GM19468 (cell line): ENCODE results near the gene CST3.
"Not testable (repeated sequence)": the region's sequence is repeated elsewhere in the genome, so short reads cannot be mapped to it uniquely, and the experiment has no call there.

Source experiments
- ATAC-seq: cut with Tn5 transposase; IDR thresholded peaks from one replicate; pipeline ENCODE4 v1.9.1; 2021; ENCODE audit warnings: mild to moderate bottlenecking, moderate library complexity, moderate number of reproducible peaks; ENCODE audit not compliant: unreplicated experiment; ENCODE audit errors: extremely low read depth

Gene CST3, protein sequence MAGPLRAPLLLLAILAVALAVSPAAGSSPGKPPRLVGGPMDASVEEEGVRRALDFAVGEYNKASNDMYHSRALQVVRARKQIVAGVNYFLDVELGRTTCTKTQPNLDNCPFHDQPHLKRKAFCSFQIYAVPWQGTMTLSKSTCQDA

DNA sequence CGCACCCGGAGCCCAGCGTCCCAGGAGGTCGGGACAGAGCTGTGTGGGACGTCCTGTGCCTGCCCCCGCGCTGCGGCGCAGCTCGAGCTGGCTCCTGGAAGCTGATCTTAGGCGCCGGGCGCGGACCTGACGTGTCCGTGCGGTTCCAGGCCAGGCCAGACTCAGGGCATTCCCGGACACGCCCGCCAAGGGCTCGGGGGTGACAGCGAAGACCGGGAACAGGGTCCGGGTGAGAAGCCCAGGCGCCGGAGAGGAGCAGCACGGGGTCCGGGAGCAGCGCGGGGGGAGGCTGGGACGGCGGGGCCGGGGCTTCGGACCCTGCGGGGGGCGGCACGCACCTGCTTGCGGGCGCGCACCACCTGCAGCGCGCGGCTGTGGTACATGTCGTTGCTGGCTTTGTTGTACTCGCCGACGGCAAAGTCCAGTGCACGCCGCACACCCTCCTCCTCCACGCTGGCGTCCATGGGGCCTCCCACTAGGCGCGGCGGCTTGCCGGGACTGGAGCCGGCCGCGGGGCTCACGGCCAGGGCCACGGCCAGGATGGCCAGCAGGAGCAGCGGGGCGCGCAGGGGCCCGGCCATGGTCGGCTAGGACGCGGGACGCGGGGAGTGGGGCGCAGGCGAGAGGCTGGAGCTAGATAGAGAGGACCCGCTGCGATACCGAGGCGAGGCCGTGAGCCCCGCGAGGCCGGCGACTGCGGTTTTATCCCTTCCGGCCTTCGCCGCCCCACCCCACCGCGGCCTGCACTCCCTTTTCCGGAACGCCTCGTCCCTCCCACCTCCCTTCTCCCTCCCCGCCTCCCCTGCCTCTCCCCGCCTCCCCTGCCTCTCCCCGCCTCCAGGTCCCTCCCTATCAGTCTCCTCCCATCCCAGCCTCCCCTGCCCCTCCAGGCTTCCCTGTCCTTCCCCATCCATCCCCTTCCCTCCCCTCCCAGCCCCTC lies at the start of gene CST3:
Gene CST3, minus strand, starts transcription at position 674 of the 940 bp plus-strand sequence. Its CDS starts 93 bp downstream, at position 581.
- peak; percentile 31 for ATAC-seq

DNA sequence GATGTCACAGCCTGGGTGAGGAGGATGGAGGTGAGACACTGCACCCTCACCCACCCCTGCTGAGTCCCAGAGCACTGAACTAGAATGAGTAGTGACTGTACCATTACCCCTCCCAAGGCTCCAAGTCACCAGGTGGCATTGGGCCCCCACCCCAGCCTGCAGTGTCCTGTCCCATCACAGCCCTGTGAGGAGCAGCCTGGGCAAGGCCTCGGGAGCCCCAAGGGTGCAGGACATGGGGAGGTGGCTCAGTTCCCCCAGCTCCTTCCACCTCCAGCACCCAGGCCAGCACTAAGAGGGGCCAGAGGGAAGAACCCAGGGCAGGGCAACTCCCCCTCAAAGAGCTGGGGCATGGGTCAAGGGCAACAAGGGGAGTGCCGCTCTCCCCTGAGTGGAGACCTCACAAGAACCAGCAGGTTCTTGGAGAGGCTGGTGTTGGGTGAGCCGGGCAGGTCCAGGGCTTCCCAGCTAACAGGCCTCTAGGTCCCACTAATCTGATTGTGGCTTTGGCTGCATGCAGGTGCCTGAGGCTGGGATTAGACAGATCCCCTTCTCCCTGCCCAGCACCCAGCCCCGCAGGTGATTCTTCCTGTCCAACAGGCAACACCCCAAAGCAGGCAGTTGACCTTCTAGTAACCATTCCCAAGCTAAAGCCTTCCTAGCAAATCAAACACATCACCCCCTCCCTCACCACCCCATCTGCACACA lies 48.4 kb upstream of the CST3 start:
- no peak for ATAC-seq

DNA sequence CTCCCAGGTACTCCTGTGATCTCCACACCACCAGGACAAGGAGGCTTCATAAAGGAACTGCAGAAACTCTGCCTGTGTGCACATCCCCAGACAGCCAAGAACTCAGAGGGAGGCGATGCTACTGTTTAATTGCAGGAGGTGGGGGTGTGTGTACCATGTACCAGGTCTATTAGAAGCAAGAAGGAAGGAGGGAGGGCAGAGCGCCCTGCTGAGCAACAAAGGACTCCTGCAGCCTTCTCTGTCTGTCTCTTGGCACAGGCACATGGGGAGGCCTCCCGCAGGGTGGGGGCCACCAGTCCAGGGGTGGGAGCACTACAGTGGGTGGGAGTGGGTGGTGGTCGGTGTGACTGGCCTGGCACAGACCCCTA lies 47.8 kb upstream of the CST3 start:
- not testable (repeated sequence) for ATAC-seq

DNA sequence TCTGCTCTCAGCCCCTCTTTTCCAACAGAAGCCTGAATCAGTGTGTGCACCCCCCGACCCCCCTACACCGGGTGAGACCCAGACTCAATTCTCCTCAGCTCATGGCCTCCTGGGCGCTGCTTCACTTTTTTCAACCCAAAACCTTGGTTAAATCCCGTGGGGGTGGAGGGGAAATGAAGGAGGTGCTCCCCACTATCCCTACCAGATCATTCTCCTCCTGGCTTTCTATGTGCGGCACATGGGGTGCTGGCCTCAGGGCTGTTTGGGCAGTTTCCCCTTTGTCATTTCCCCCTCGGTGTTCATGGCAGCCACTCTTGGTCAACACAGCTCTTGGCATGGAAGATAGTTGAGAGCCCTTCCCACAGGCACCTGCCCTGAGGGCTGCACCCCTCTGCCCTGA lies 46.5 kb upstream of the CST3 start:
- ATAC-seq, result no peak

DNA sequence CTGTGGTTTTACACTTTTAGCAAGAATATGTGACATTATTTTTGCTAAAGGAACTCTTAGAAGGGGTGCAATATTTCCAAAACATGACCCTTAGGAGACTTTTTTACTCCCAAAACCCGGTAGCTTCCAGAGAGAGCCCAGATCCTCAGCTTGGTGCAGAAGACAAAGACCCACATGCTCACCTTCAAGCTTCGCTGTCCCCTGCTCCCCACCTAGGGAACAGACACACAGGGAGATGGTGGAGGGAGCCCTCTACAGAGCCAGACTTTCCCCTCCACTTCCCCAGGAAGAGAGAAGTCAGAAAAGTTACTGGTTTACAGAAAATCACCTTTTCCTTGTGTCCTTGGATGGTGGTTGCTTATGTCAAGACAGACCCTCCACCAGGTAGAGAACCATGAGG lies 46.1 kb upstream of the CST3 start:
- no peak for ATAC-seq

DNA sequence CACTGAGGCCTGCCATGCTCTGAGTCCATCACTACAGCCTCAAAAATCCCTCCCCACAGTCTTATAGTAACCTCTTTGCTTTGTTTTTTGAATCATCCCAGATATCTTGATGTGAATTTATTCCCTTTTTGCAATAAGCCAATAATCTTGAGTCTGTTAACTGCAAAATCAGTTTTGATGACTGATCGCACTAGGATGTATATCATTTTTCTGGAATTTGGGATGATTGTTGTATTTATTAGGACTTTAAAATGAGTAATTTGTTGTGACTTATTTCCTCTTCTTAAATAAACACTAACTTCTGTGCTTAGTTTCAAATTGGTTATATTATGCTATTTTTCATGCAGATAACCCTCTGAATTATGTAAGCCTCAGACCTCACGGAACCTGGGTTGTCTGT lies 45.5 kb upstream of the CST3 start:
- no peak for ATAC-seq

DNA sequence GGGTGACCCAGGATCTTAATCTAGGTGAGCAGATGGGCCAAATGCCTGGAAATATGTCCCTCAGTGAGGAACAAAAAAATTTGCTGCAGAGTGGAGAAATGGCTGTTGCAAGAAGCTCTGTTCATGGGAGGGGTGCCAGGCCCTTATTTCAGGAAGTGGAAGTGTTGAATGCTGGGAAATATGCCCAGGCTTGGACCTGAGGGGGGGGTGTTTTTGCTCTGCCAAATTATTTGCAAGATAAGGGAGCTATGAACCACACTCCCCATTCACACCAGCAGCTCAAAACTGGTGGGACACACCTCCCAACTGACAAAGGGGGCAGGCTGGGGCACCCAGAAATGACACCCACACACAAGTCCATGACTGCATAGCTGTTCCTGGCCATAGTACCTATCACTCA lies 42.4 kb upstream of the CST3 start:
- ATAC-seq, result no peak

DNA sequence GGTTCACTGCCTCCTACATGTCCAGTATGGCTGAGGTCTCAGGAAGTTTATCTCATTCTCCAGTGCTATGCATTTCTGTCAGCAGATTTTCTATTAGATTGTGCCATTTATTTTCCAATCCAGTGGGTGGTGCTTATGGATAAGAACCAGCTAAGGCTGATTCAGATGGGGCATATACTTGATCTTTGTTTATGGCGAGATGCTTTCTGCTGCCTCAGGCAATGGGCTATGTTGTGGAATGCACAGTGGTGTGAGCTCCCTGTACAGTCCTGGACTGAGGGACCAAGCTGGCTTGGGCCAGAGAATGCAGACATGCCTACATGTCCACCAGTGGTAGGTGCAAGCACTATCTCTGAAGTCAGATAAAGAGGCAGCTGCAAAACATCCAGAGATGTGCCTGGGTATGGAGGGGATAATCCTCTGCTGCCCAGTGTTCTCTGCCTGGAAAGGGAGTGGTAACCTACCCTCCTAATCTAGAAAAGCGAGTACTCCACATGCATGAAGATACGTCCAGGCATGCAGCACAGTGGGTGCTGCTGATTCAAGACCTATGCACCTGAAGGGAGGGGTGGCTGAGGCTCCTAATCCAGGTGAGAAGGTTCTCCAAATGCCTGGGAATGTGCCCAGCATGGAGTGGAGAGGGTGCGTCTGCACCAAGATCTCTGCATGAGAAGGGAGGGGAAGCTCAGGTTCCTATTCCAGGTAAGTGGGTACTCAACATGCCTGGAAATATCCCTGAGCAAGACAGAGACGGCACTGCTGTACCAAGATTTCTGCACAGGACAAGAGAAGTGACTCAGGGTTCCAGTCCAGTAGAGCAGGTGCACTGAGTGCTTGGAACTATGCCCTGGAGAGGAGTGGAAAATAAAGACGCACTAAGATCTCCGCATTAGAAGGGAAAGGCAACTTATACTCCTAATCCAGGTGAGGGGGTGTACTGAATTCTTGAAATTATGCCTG lies 41.7 kb upstream of the CST3 start:
- no peak for ATAC-seq

DNA sequence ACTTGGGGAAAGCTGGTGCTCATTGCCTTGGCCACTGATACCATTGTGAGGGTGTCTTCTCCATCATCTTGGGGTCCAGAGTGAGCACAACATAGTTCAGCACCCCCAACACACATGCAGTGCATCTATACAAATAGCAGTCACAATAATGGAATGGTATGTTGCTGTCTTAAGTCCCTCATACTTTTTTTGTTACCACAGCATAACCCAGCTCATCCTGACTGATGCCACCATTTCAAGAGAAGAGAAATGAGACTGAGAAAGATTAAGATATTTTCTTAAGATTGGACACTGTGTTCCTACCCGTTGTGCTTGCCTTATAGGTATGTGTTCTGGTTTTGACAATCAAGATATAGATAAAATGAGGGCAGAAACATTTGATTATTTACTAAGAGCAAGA lies 35.5 kb upstream of the CST3 start:
- ATAC-seq, result no peak

DNA sequence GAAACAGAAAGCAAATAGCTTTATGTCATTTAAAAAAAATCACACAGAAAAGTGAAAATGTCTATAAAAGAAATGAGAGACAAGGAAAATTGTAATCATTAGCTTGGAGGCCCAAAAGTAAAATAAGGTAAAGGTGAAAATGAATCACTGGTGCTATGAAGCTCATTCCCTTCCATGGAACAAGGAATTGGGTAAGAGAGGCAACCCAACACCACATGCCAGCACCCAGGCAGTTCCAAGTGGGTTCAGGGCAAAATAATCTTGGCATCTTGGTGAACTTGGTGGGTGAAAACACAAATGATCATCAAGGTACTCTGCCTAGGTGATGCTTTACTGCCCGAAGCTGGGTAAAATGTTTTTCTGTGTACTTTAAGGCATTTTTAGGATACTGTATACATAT lies 34.4 kb upstream of the CST3 start:
- ATAC-seq, result no peak

DNA sequence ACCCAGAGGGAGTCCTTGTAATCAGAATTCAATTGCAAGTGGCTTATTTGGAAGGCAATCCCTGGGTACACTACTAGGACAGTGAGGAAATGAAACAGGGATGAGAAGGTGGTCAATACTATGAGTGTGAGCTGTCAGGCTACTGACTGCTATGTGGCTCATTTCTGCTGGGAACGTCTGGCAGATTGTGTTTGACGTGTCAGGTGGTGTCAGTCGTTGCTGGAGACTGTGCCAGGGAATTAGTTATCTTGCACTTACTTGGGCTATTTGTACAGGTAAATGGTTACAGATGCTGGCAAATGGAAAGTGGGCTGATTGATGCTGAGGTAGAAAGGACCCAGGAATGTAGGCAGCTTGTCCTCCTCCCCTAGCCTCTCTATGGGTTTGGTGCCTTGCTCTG lies 33.7 kb upstream of the CST3 start:
- no peak for ATAC-seq

DNA sequence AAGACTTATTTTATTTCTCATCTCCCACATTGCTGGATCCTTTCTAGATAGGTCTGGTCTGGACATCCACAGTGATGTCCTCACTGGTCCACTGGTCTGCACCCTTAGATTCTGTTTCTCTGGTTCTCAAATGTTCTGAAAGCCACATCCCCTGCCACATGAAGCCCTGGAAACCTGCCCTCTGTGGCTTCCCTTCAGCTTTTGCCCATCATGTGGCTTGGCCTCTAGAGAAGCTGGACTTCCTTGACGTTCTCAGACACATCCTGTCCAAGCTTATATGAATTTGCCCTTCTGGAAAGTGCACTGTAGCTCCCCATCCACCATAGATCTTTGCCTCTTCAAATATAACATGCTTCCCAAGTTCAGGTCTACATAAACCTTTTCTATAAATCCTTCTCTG lies 32.6 kb upstream of the CST3 start:
- no peak for ATAC-seq

DNA sequence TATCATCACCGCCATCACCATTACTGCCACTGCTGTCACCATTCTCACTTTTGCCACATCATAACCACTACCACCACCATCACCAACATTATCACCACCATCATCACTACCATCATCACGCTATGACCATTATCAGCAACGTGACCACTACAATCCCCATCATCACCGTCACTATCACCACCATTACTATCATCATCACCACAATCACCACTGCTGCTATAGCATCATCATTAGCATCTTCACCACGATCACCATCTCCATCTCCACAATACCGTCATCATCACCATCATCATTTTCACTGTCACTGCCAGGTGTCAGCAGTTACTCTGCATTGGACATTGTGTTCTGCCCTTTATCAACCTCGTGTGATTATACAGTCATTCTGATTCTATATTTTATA lies 32.1 kb upstream of the CST3 start:
- no peak for ATAC-seq

DNA sequence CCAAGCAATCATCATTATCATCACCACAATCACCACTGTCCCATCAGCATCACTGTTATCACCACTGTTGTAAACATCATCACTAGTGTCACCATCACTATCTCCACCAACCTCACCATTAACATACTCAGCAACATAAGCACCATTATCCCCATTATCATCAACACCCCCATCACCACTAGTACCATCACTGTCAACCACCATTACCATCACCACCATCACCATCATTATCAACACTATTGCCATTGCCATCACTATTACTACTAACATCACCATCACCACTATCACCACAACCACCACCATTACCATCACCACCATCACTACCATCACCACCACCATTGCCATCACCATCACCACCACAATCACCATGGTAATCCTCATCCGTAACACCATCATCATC lies 31.6 kb upstream of the CST3 start:
- ATAC-seq, result no peak

DNA sequence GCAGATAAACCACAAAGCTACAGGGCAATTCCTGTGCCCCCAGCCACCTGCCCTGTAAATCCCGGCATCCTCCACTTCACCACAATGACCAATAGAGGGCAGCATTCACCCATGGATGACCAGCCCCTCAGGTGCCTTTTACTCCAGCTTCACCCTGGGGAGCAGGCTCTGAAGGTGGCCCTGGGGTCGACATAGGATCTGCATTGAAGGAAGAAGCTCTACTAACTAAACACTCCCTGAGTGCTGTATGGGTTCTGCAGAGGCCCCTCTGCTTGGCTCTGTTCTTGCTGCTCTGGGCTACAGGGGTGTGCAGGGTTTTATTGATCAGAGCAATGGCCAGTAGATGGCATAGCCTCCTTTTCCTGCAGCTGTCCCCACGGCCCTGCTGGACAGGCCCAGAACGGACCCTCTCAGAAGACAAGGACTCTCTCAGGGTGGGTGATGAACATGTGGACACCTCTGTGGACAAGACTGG lies 30.8 kb upstream of the CST3 start:
- peak; percentile 19 for ATAC-seq

DNA sequence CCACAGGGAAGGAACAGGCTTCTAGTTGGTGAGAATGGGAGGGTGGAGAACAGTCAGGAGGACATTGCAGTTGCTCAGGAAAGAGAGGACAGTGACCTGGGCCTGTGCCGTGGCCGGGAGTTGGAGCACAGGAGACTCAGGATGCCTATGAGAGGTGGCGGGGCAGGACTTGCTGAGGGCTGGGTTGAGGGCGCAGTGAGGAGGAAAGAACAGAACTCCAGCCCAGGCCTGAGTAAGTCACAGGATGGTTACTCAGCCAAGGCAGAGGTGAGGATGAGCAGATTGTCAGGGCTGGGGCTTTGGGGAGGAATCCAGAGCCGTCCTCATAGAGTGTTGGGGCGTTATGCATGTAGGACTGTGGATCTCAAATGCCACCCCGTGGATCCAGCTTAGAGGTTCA lies 29.9 kb upstream of the CST3 start:
- ATAC-seq, result no peak

DNA sequence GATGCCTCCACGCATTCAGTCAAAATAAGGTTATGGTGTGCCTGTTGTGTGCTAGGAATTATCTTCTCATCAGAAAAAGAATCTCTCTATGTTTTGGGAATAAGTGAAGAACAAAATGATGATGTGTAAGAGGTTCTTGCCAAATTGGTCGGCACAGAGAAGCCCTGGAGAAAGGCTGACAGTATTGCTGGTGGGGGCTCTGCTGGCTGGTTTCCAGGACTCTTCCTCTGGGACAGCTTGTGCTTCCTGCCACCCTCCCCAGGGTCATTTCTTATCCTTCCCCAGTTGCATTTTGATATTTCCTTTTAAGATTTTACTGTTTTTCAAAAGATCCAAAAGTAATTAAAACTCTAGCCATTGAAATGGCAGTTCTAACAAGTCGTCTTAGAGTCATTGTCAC lies 28.9 kb upstream of the CST3 start:
- no peak for ATAC-seq

DNA sequence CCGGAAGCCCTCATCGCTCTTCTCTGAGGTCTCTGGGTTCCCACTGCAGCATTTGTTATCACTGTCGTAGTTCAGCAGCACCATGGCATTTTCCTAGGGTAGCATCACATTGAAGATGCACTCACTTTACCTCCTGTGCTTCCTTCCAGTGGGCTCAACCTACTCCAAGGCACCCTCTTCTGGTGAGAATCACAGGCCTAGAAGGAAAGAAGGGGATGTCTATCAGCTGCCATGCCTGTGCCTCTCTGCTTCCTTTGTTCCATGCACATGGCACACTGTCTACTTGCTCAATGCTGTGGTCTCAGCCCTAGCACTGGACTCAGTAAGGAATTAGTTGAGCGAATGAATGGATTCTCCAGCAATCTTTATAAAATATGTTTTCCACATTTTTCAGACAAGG lies 28.4 kb upstream of the CST3 start:
- no peak for ATAC-seq

DNA sequence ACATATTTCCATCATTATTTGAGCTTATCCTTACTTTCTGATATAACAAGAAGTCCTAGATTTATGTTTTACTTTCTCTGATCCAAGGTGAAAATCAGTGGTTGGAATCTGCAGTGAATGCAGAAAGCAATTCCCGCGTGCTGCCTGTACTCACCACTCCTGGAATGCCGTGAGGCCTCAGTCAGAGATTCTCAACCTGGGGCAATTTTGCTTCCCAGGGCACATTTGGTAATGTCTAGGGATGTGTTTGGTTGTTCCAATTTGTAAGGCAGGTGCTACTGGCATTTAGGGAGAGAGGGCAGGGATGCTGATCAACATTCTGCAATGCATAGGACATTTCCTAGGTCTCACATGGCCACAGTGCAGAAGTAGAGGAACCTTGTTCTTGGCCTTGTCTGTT lies 27.2 kb upstream of the CST3 start:
- ATAC-seq, result no peak

DNA sequence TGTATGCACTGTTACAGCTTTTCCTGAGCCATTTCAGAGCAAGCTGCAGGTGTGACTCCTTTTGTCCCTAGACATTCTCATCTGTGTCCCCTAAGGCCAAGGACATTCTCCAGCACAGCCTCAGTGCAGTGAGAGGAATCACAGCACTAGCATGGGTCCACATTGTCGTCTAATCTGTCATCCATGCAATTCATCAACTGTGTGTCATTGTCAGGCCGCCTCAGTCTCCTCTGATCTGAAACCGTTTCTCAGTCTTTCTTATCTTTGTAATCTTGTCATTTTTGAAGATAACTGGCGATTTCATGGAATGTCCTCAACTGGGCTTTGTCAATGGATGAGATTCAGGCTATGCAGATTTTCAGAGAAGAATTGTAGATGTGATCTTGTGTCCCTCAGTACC lies 26.3 kb upstream of the CST3 start:
- not testable (repeated sequence) for ATAC-seq
